Kidney epithelial cell (primary cell): Measurements from ENCODE around the gene STEAP2. TPM values are rescaled to one million over a fixed set of nuclear protein-coding genes. Genes with fewer than 3 reads are reported as not detected.

ENCODE experiments used
- DNase-seq: peaks from one replicate; pipeline ENCODE4 v3.0.0-alpha.2; 2010; ENCODE audit warnings: low read depth
- H3K27me3 ChIP-seq: 2 replicates; pipeline ENCODE4 v1.6.0; 2011; ENCODE audit warnings: low read length; ENCODE audit not compliant: control insufficient read depth, insufficient read depth
- H3K36me3 ChIP-seq: 2 replicates; pipeline ENCODE4 v1.5.1; 2011; ENCODE audit warnings: low read length; ENCODE audit not compliant: control insufficient read depth, insufficient read depth
- H3K4me3 ChIP-seq: 2 replicates; pipeline ENCODE4 v1.5.1; 2011; ENCODE audit warnings: low read depth, mild to moderate bottlenecking, control low read depth, low read length
- CTCF ChIP-seq: IDR thresholded peaks from 2 replicates; pipeline ENCODE4 v1.5.1; 2011; ENCODE audit warnings: mild to moderate bottlenecking, moderate library complexity, low read length, control low read depth, inconsistent platforms; ENCODE audit not compliant: insufficient read depth, poor library complexity, severe bottlenecking
- total RNA-seq: library from RNA; depleted of rRNA; stranded (reverse); fragments of >200 nt; gene quantifications from 2 replicates; pipeline ENCODE4 v1.2.3, GENCODE V29; 2015

Gene STEAP2
- total RNA-seq, 1 donor from 2014 or later, result 5.2 TPM

DNA sequence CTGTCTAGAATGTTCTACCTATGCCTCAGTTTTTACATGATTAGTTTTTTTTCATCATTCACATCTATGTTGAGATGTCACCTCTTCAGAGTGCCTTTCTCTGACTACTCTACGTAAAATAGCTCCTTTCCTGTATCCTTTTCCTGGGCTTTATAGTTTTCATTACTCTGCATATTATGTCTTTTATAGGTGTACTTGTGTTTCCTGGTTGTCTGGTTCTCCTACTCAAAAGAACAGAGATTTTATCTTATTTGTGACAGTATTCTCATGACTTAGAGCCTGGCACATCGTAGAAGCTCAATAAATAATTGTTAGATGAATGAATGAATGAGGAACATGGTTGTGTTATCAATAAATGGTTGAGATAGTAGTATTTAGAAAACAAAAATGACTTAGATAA, 39.4 kb upstream of the STEAP2 start:
- Histone ChIP-seq H3K4me3 (no peak overlapping the region), H3K27me3 (no peaks in the 10 kb centered on the region), H3K36me3 (peaks cover 1% of the 10 kb centered on the region)
- no peak for DNase-seq
- TF ChIP-seq CTCF, result no peak

GRCh38 chr7:90172624-90173023, 38.9 kb upstream of the STEAP2 start:
- H3K4me3 ChIP-seq, result no peak overlapping the region
- no peaks in the 10 kb centered on the region for H3K27me3 ChIP-seq
- TF ChIP-seq CTCF, result no peak
- peaks cover 1% of the 10 kb centered on the region for H3K36me3 ChIP-seq
- DNase-seq, result no peak

- DNase-seq, result no peak
- TF ChIP-seq CTCF, result no peak
- H3K27me3 ChIP-seq, result no peaks in the 10 kb centered on the region
- peaks cover 1% of the 10 kb centered on the region for H3K36me3 ChIP-seq
- H3K4me3 ChIP-seq, result no peak overlapping the region
Observed at GRCh38 chr7:90173127-90173844, 38.3 kb upstream of the STEAP2 start.

DNA sequence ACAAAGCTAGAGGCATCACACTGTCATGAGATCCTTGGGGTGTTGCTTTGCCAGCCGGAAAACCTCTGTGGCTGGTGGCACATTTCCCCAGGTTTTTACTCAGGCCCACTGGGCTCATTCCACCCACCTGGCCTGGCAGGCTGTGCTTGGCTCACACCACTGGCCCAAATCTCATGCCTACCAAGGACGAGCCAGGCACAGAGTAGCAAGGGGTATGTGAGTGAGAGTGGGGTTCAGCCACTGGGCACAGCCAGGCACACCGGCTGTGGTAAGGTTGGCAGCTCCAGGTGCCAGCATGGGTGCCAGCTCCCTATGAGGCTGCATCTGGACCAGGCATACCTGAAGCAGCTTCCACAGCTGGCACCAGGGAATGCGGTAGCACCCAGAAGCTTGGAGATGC, 35.9 kb upstream of the STEAP2 start:
- no peaks in the 10 kb centered on the region for H3K27me3 ChIP-seq
- TF ChIP-seq CTCF, result no peak
- no peak overlapping the region for H3K4me3 ChIP-seq
- DNase-seq, result no peak
- H3K36me3 ChIP-seq, result peaks cover 1% of the 10 kb centered on the region

GRCh38 chr7:90176195-90176594, 35.3 kb upstream of the STEAP2 start:
- DNase-seq, result no peak
- peaks cover 1% of the 10 kb centered on the region for H3K36me3 ChIP-seq
- no peaks in the 10 kb centered on the region for H3K27me3 ChIP-seq
- TF ChIP-seq CTCF, result no peak
- no peak overlapping the region for H3K4me3 ChIP-seq

GRCh38 chr7:90178166-90178565, 33.4 kb upstream of the STEAP2 start:
- Histone ChIP-seq H3K27me3 (no peaks in the 10 kb centered on the region), H3K36me3 (peaks cover 1% of the 10 kb centered on the region), H3K4me3 (no peak overlapping the region)
- no peak for DNase-seq
- no peak for TF ChIP-seq CTCF
